HL-60 (cell line): ENCODE results near the gene ITGB5.

Experiments
- CTCF ChIP-seq: IDR thresholded peaks from one replicate; pipeline ENCODE4 v1.5.1; 2011; ENCODE audit warnings: low read length, control low read depth, inconsistent platforms; ENCODE audit not compliant: insufficient read depth
- GABPA ChIP-seq: IDR thresholded peaks from 2 replicates; pipeline ENCODE4 v1.6.1; 2012; ENCODE audit warnings: low read depth
- POLR2AphosphoS5 ChIP-seq: IDR thresholded peaks from 2 replicates; pipeline ENCODE4 v1.6.1; 2012; ENCODE audit warnings: low read depth
- REST ChIP-seq: IDR thresholded peaks from 2 replicates; pipeline ENCODE4 v1.6.1; 2012; ENCODE audit warnings: low read depth; ENCODE audit not compliant: insufficient replicate concordance
- SPI1 ChIP-seq: IDR thresholded peaks from 2 replicates; pipeline ENCODE4 v1.6.1; 2012; ENCODE audit warnings: low read depth, mild to moderate bottlenecking, borderline replicate concordance

GRCh38 chr3:124804875-124805274 is 82.3 kb downstream of the ITGB5 start:
- no peak for TF ChIP-seq CTCF
- no peak for TF ChIP-seq POLR2AphosphoS5
- no peak for TF ChIP-seq REST
- no peak for TF ChIP-seq GABPA
- TF ChIP-seq SPI1, result no peak
